ENCODE measurements around the gene ADCK2. TPM values are rescaled to one million over a fixed set of nuclear protein-coding genes. Genes with fewer than 3 reads are reported as not detected.
"Not testable (repeated sequence)": the region's sequence is repeated elsewhere in the genome, so short reads cannot be mapped to it uniquely, and the experiment has no call there.

The ADCK2 gene
- total RNA-seq, 2 donors from 2014 or later: 30.3 to 38.9 TPM

GRCh38 chr7:140724706-140725105 is 52.0 kb downstream of the ADCK2 start:
- no peak for DNase-seq
- no peaks in the 10 kb centered on the region for H3K27me3 Mint-ChIP-seq (ENCODE audit: low read depth)
- peaks cover 28% of the 10 kb centered on the region for H3K4me1 Mint-ChIP-seq (ENCODE audit: low read depth)
- no peaks in the 10 kb centered on the region for H3K36me3 Mint-ChIP-seq (ENCODE audit: insufficient read depth in 2 of 2)
- H3K4me3 Mint-ChIP-seq: no peak overlapping the region
- no peaks in the 10 kb centered on the region for H3K9me3 Mint-ChIP-seq
- H3K27ac Mint-ChIP-seq: peak overlapping the region; percentile 64
- no peak for ATAC-seq (replicated peaks in 1 of 2)

- H3K4me1 Mint-ChIP-seq (ENCODE audit: low read depth): peaks cover 22% of the 10 kb centered on the region
- no peaks in the 10 kb centered on the region for H3K36me3 Mint-ChIP-seq (ENCODE audit: insufficient read depth in 2 of 2)
- H3K27ac Mint-ChIP-seq: no peak overlapping the region
- ATAC-seq (replicated peaks in 1 of 2) (no peak), DNase-seq (no peak)
- H3K27me3 Mint-ChIP-seq (ENCODE audit: low read depth): no peaks in the 10 kb centered on the region
- no peak overlapping the region for H3K4me3 Mint-ChIP-seq
- no peaks in the 10 kb centered on the region for H3K9me3 Mint-ChIP-seq
These were observed 53.5 kb downstream of the ADCK2 start for GRCh38 chr7:140726281-140726680.

GRCh38 chr7:140732416-140732815 is 59.7 kb downstream of the ADCK2 start:
- no peaks in the 10 kb centered on the region for H3K27me3 Mint-ChIP-seq (ENCODE audit: low read depth)
- ATAC-seq (replicated peaks in 1 of 2) (no peak), DNase-seq (no peak)
- no peaks in the 10 kb centered on the region for H3K36me3 Mint-ChIP-seq (ENCODE audit: insufficient read depth in 2 of 2)
- no peaks in the 10 kb centered on the region for H3K9me3 Mint-ChIP-seq
- no peak overlapping the region for H3K4me3 Mint-ChIP-seq
- H3K27ac Mint-ChIP-seq: no peak overlapping the region
- H3K4me1 Mint-ChIP-seq (ENCODE audit: low read depth): no peaks in the 10 kb centered on the region

GRCh38 chr7:140734096-140734495 is 61.4 kb downstream of the ADCK2 start:
- H3K4me1 Mint-ChIP-seq (ENCODE audit: low read depth): no peaks in the 10 kb centered on the region
- ATAC-seq (replicated peaks in 1 of 2) (no peak), DNase-seq (no peak)
- H3K36me3 Mint-ChIP-seq (ENCODE audit: insufficient read depth in 2 of 2): peaks cover 0 to 3% of the 10 kb centered on the region in 2 donors
- no peaks in the 10 kb centered on the region for H3K9me3 Mint-ChIP-seq
- no peak overlapping the region for H3K4me3 Mint-ChIP-seq
- H3K27me3 Mint-ChIP-seq (ENCODE audit: low read depth): no peaks in the 10 kb centered on the region
- no peak overlapping the region for H3K27ac Mint-ChIP-seq

GRCh38 chr7:140734729-140735128 is 62.0 kb downstream of the ADCK2 start:
- Mint-ChIP-seq H3K9me3 (no peaks in the 10 kb centered on the region), H3K4me1 (ENCODE audit: low read depth) (no peaks in the 10 kb centered on the region), H3K4me3 (no peak overlapping the region), H3K27ac (no peak overlapping the region), H3K36me3 (ENCODE audit: insufficient read depth in 2 of 2) (peaks cover 0 to 7% of the 10 kb centered on the region in 2 donors), H3K27me3 (ENCODE audit: low read depth) (no peaks in the 10 kb centered on the region)
- no peak for ATAC-seq (replicated peaks in 1 of 2)
- DNase-seq: no peak

GRCh38 chr7:140738280-140738679 is 65.5 kb downstream of the ADCK2 start:
- Mint-ChIP-seq H3K9me3 (no peaks in the 10 kb centered on the region), H3K27ac (no peak overlapping the region), H3K4me1 (ENCODE audit: low read depth) (no peaks in the 10 kb centered on the region), H3K4me3 (no peak overlapping the region), H3K27me3 (ENCODE audit: low read depth) (no peaks in the 10 kb centered on the region), H3K36me3 (ENCODE audit: insufficient read depth in 2 of 2) (peaks cover 0 to 10% of the 10 kb centered on the region in 2 donors)
- no peak for ATAC-seq (replicated peaks in 1 of 2)
- no peak for DNase-seq

- not testable (repeated sequence) for H3K4me1 Mint-ChIP-seq (ENCODE audit: low read depth); H3K9me3 Mint-ChIP-seq; H3K27ac Mint-ChIP-seq; H3K36me3 Mint-ChIP-seq (ENCODE audit: insufficient read depth in 2 of 2); H3K27me3 Mint-ChIP-seq (ENCODE audit: low read depth); H3K4me3 Mint-ChIP-seq; DNase-seq; ATAC-seq (replicated peaks in 1 of 2)
These were observed 70.5 kb downstream of the ADCK2 start for GRCh38 chr7:140743255-140743654.

GRCh38 chr7:140744005-140744404 is 71.3 kb downstream of the ADCK2 start:
- no peak overlapping the region for H3K4me3 Mint-ChIP-seq
- DNase-seq: no peak
- peaks cover 3 to 6% of the 10 kb centered on the region in 2 donors for H3K36me3 Mint-ChIP-seq (ENCODE audit: insufficient read depth in 2 of 2)
- H3K4me1 Mint-ChIP-seq (ENCODE audit: low read depth): no peaks in the 10 kb centered on the region
- no peaks in the 10 kb centered on the region for H3K27me3 Mint-ChIP-seq (ENCODE audit: low read depth)
- ATAC-seq (replicated peaks in 1 of 2): no peak
- no peak overlapping the region for H3K27ac Mint-ChIP-seq
- H3K9me3 Mint-ChIP-seq: no peaks in the 10 kb centered on the region

Other genes with a start within 250 kb of the ADCK2 start
- gene MKRN1, start 193.4 kb upstream of the ADCK2 start, total RNA-seq: 100 to 1,000 TPM in 1 of 2 donors, 10 to 100 TPM in 1; 91.3 to 132 TPM
- not detected for gene DENND2A, start 32.1 kb upstream of the ADCK2 start, total RNA-seq
- gene NDUFB2, start 23.8 kb downstream of the ADCK2 start, total RNA-seq: 10 to 100 TPM; 78.0 to 94.1 TPM

All from activated T-cell treated with anti-CD3 and anti-CD28 coated beads, Interleukin-2, amount 50 U/mL, for 72 hours (primary cell).